GM13977 (cell line): ENCODE data around the gene MGP.

Experiments
- DNase-seq: peaks from one replicate; pipeline ENCODE4 v3.0.0; 2012; ENCODE audit warnings: low spot score
- in situ Hi-C: fragments of 300-500 bp; cut with MboI; formaldehyde crosslinking; loops from one replicate; pipeline ENCODE4 v1.12.0; 2022; ENCODE audit warnings: low sequenced_read_pairs, low pct_unique_long_range_greater_than_20kb, mixed read lengths, inconsistent platforms; ENCODE audit not compliant: unreplicated experiment
- TF ChIP-seq, protein P1 (sequence below): IDR thresholded peaks from 2 replicates; pipeline ENCODE4 v1.5.1; 2012; ENCODE audit warnings: mild to moderate bottlenecking, control low read depth; ENCODE audit not compliant: insufficient read depth; ENCODE audit errors: extremely low read depth, missing control alignments

Gene MGP

DNA sequence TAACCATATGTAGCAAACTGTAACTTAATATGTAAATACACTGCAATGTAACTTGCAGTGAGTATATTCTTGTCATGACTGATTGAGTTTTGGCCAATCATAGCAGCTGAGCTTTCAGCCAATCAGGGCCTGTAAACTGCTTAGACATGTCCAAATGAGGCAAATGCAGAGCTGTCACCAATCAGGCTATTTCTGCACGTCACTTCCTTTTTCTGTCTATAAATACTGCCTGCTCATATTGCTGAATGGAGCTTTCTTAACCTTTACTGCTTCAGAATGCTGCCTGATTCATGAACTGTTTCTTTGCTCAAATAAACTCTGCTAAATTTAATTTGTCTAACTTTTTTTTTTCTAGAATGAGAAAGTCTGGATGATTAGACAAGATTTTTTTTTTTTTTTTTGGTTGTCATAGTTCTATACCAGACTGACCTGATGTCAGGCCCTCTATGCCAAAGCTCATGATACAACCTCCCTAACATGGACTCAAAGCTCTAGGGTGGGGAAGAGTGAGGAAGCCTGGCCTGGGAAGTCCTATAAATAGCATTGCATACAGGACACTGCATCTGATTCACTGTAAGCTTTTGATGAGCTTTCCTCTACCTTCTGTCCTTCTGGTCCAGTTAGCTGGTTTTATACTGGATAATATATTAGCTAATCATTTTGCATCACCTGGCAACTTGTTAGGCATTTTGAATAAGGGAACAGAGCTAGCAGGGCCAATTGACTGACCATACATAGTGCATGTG is 12.0 kb downstream of the MGP start:
- DNase-seq, result no peak
- TF ChIP-seq, protein P1, sequence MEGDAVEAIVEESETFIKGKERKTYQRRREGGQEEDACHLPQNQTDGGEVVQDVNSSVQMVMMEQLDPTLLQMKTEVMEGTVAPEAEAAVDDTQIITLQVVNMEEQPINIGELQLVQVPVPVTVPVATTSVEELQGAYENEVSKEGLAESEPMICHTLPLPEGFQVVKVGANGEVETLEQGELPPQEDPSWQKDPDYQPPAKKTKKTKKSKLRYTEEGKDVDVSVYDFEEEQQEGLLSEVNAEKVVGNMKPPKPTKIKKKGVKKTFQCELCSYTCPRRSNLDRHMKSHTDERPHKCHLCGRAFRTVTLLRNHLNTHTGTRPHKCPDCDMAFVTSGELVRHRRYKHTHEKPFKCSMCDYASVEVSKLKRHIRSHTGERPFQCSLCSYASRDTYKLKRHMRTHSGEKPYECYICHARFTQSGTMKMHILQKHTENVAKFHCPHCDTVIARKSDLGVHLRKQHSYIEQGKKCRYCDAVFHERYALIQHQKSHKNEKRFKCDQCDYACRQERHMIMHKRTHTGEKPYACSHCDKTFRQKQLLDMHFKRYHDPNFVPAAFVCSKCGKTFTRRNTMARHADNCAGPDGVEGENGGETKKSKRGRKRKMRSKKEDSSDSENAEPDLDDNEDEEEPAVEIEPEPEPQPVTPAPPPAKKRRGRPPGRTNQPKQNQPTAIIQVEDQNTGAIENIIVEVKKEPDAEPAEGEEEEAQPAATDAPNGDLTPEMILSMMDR, result no peak
- in situ Hi-C loops, result no loop called here

DNA sequence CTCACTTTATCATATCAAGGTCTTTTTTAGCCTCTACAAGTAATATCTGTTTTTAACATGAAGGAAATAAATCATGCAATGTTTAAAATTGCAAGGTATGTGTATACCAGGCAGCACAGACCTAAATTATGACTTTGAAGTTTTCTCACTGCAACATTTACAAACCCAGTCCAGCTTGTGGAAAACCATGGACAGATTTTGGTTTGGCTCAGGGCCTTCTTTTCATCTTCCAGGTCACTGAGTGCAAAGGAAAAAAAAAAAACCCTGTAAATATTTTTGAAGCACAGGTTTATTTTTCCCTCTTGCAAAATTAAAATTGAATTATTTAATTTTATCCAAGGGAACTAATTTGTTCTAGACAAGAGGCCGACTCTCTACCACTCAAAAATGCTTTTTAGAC is 13.8 kb downstream of the MGP start:
- in situ Hi-C loops, result no loop called here
- TF ChIP-seq, protein P1, result no peak
- DNase-seq, result no peak

DNA sequence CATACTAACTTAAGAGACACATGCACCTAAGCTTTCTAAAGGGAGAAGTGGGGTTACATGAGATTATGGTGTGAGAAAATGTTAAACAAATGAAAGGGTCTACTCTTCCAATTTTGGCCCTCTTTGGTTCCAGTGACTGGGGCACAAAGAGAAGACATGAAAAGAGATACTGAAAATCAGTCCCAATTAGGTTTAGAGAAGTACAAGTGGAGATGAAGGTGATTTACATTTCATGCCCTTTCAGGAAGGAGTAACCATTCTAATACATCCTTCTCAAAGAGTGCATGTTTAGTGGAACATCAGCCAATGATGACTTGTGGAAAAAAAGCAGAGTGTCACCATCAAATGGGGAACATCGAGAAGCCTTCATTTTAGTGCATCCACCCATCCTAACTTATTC is 14.4 kb downstream of the MGP start:
- DNase-seq, result no peak
- in situ Hi-C loops, result no loop called here
- TF ChIP-seq, protein P1, result no peak

DNA sequence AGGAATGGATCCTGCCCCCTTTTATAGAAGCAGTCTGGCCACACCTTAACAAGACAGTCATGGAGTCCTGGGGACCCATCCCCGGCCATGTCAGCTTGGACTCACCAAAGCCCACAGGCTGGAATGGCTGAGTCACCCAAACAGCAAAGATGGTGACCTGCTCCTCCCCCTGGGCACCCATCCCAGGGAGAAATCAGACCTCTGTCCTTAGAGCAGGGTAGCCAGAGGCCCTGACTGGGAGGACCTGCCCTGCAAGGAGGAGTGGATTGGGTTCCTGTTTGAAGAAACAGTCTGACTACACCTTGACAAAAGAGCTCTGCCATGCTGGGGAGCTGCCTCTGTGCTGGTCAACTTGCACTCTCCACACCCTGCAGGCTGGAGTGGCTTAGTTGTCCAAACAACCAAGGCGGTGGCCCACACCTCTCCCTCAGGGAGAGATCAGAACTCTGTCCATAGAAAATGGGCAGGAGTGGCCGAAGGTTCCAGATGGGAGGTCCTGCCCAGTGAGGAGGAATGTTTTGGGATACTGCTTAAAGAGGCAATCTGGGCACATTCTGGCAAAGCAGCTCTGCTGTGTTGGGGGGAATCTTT is 16.6 kb downstream of the MGP start:
- no peak for DNase-seq
- in situ Hi-C loops, result no loop called here
- TF ChIP-seq, protein P1, result no peak

DNA sequence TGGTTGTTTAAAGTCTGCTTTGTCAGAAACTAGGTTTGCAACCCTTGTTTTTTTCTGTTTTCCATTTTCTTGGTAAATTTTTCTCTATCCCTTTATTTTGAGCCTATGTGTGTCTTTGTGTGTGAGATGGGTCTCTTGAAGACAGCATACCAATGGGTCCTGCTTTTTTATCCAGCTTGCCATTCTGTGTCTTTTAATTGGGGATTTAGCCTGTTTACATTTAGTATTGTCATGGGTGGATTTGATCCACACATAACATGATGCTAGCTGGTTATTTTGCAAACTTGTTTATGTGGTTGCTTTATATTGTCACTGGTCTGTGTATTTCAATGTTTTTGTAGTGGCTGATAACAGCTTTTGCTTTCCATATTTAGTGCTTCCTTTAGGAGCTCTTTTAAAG is 25.2 kb downstream of the MGP start:
- no peak for DNase-seq
- in situ Hi-C loops, result no loop called here
- TF ChIP-seq, protein P1, result no peak

DNA sequence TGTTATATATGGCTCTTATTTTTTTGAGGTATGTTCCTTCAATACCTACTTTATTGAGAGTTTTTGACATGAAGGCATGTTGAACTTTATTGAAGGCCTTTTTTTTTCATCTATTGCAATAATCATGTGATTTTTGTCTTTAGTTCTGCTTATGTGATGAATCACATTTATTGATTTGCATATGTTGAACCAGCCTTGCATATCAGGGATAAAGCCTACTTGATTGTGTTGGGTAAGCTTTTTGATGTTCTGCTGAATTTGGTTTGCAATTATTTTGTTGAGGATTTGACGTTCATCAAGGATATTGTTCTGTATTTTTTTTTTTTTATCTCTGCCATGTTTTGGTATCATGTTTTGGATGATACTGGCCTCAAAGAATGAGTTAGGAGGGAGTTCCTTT is 27.1 kb downstream of the MGP start:
- no peak for DNase-seq
- TF ChIP-seq, protein P1, result no peak
- in situ Hi-C loops, result no loop called here
